SJCRH30 (cell line): ENCODE results near the gene TTLL4. TPM values are rescaled to one million over a fixed set of nuclear protein-coding genes. Genes with fewer than 3 reads are reported as not detected.
A peak's percentile ranks its signal among the peaks of the same experiment; 100 is the strongest.
"Not testable (repeated sequence)": the region's sequence is repeated elsewhere in the genome, so short reads cannot be mapped to it uniquely, and the experiment has no call there.

Experiments used
- DNase-seq, 2 experiments: peaks; one replicate each; pipeline ENCODE4 v3.0.0-alpha.2; 2015 to 2020
- H3K27ac ChIP-seq: fragments of 250-450 bp; sonication (Bioruptor Pico); 2 replicates; pipeline ENCODE4 v1.5.1; 2020; ENCODE audit warnings: mild to moderate bottlenecking, moderate library complexity
- H3K27me3 ChIP-seq: fragments of 250-450 bp; sonication (Bioruptor Pico); 2 replicates; pipeline ENCODE4 v1.5.1; 2020; ENCODE audit warnings: mild to moderate bottlenecking, moderate library complexity
- H3K36me3 ChIP-seq: fragments of 250-450 bp; sonication (Bioruptor Pico); 2 replicates; pipeline ENCODE4 v1.5.1; 2020; ENCODE audit warnings: mild to moderate bottlenecking, moderate library complexity
- H3K4me1 ChIP-seq: fragments of 250-450 bp; sonication (Bioruptor Pico); 2 replicates; pipeline ENCODE4 v1.5.1; 2020; ENCODE audit warnings: mild to moderate bottlenecking, moderate library complexity
- H3K4me3 ChIP-seq: fragments of 250-450 bp; sonication (Bioruptor Pico); 2 replicates; pipeline ENCODE4 v1.5.1; 2020; ENCODE audit warnings: mild to moderate bottlenecking, moderate library complexity
- H3K9me3 ChIP-seq: fragments of 250-450 bp; sonication (Bioruptor Pico); replicated peaks from 2 replicates; pipeline ENCODE4 v1.5.1; 2020; ENCODE audit warnings: mild to moderate bottlenecking, moderate library complexity
- total RNA-seq: library from RNA; depleted of rRNA; stranded (reverse); fragments of >200 nt; shearing (Covaris generic); gene quantifications from 2 replicates; pipeline ENCODE4 v1.2.3, GENCODE V29; 2014

The TTLL4 gene
- total RNA-seq, 1 experiment from 2014 or later = 60.8 TPM

GRCh38 chr2:218745559-218746469 is 35.2 kb downstream of the TTLL4 start:
- H3K27ac ChIP-seq = peak overlapping the region; percentile 67
- peaks cover 19% of the 10 kb centered on the region for H3K4me1 ChIP-seq
- peak; percentile 87 to 96 for DNase-seq
- H3K9me3 ChIP-seq = no peaks in the 10 kb centered on the region
- H3K36me3 ChIP-seq = peaks cover 74% of the 10 kb centered on the region
- no peaks in the 10 kb centered on the region for H3K27me3 ChIP-seq
- no peak overlapping the region for H3K4me3 ChIP-seq

GRCh38 chr2:218746470-218746795 is 35.8 kb downstream of the TTLL4 start:
- Histone ChIP-seq H3K9me3 (no peaks in the 10 kb centered on the region), H3K36me3 (peaks cover 71% of the 10 kb centered on the region), H3K4me3 (no peak overlapping the region), H3K27ac (peak overlapping the region; percentile 67), H3K27me3 (no peaks in the 10 kb centered on the region), H3K4me1 (peaks cover 19% of the 10 kb centered on the region)
- no peak for DNase-seq

- H3K36me3 ChIP-seq = peaks cover 71% of the 10 kb centered on the region
- H3K4me1 ChIP-seq = peaks cover 19% of the 10 kb centered on the region
- H3K4me3 ChIP-seq = no peak overlapping the region
- no peaks in the 10 kb centered on the region for H3K27me3 ChIP-seq
- DNase-seq = no peak
- H3K27ac ChIP-seq = no peak overlapping the region
- no peaks in the 10 kb centered on the region for H3K9me3 ChIP-seq
These were observed 36.3 kb downstream of the TTLL4 start for GRCh38 chr2:218746960-218747359.

- peaks cover 76% of the 10 kb centered on the region for H3K36me3 ChIP-seq
- H3K9me3 ChIP-seq = no peaks in the 10 kb centered on the region
- DNase-seq = no peak
- no peak overlapping the region for H3K4me3 ChIP-seq
- peaks cover 19% of the 10 kb centered on the region for H3K4me1 ChIP-seq
- no peaks in the 10 kb centered on the region for H3K27me3 ChIP-seq
- no peak overlapping the region for H3K27ac ChIP-seq
These were observed 38.3 kb downstream of the TTLL4 start for GRCh38 chr2:218748741-218749441.

GRCh38 chr2:218754201-218754600 is 43.6 kb downstream of the TTLL4 start:
- Histone ChIP-seq H3K4me1 (no peaks in the 10 kb centered on the region), H3K9me3 (no peaks in the 10 kb centered on the region), H3K36me3 (peaks cover 68% of the 10 kb centered on the region), H3K27ac (no peak overlapping the region), H3K27me3 (no peaks in the 10 kb centered on the region), H3K4me3 (no peak overlapping the region)
- DNase-seq = no peak

GRCh38 chr2:218754781-218755180 is 44.1 kb downstream of the TTLL4 start:
- H3K4me1 ChIP-seq = no peaks in the 10 kb centered on the region
- no peak overlapping the region for H3K4me3 ChIP-seq
- H3K27me3 ChIP-seq = no peaks in the 10 kb centered on the region
- H3K9me3 ChIP-seq = no peaks in the 10 kb centered on the region
- no peak overlapping the region for H3K27ac ChIP-seq
- DNase-seq = no peak
- H3K36me3 ChIP-seq = peaks cover 64% of the 10 kb centered on the region

GRCh38 chr2:218755198-218755566 is 44.5 kb downstream of the TTLL4 start:
- Histone ChIP-seq H3K27me3 (no peaks in the 10 kb centered on the region), H3K9me3 (no peaks in the 10 kb centered on the region), H3K4me3 (no peak overlapping the region), H3K36me3 (peaks cover 60% of the 10 kb centered on the region), H3K27ac (no peak overlapping the region), H3K4me1 (no peaks in the 10 kb centered on the region)
- no peak for DNase-seq

GRCh38 chr2:218755567-218756404 is 45.2 kb downstream of the TTLL4 start:
- Histone ChIP-seq H3K36me3 (peaks cover 54% of the 10 kb centered on the region), H3K4me3 (no peak overlapping the region), H3K27me3 (no peaks in the 10 kb centered on the region), H3K9me3 (no peaks in the 10 kb centered on the region), H3K4me1 (no peaks in the 10 kb centered on the region), H3K27ac (no peak overlapping the region)
- DNase-seq = no peak

- no peak overlapping the region for H3K4me3 ChIP-seq
- H3K9me3 ChIP-seq = no peaks in the 10 kb centered on the region
- H3K36me3 ChIP-seq = peaks cover 48% of the 10 kb centered on the region
- H3K27ac ChIP-seq = no peak overlapping the region
- DNase-seq = no peak
- H3K4me1 ChIP-seq = no peaks in the 10 kb centered on the region
- H3K27me3 ChIP-seq = no peaks in the 10 kb centered on the region
These were observed 46.2 kb downstream of the TTLL4 start for GRCh38 chr2:218756599-218757377.

- Histone ChIP-seq H3K4me3 (no peak overlapping the region), H3K36me3 (peaks cover 15% of the 10 kb centered on the region; the same call in 1 of the 2 replicates), H3K4me1 (no peaks in the 10 kb centered on the region), H3K27me3 (no peaks in the 10 kb centered on the region), H3K27ac (no peak overlapping the region), H3K9me3 (no peaks in the 10 kb centered on the region)
- DNase-seq = no peak
These were observed 51.2 kb downstream of the TTLL4 start for GRCh38 chr2:218761795-218762194.

- H3K4me3 ChIP-seq, H3K36me3 ChIP-seq, H3K27ac ChIP-seq, H3K4me1 ChIP-seq, H3K9me3 ChIP-seq, DNase-seq, H3K27me3 ChIP-seq: not testable (repeated sequence)
These were observed 62.1 kb downstream of the TTLL4 start for GRCh38 chr2:218772759-218773158.

GRCh38 chr2:218773881-218774280 is 63.2 kb downstream of the TTLL4 start:
- no peaks in the 10 kb centered on the region for H3K9me3 ChIP-seq
- H3K27ac ChIP-seq = no peak overlapping the region
- H3K4me1 ChIP-seq = no peaks in the 10 kb centered on the region
- H3K4me3 ChIP-seq = no peak overlapping the region
- H3K27me3 ChIP-seq = no peaks in the 10 kb centered on the region
- no peaks in the 10 kb centered on the region for H3K36me3 ChIP-seq
- DNase-seq = no peak

- DNase-seq = no peak
- no peaks in the 10 kb centered on the region for H3K9me3 ChIP-seq
- H3K27ac ChIP-seq = no peak overlapping the region
- H3K27me3 ChIP-seq = no peaks in the 10 kb centered on the region
- no peaks in the 10 kb centered on the region for H3K4me1 ChIP-seq
- H3K4me3 ChIP-seq = no peak overlapping the region
- no peaks in the 10 kb centered on the region for H3K36me3 ChIP-seq
These were observed 65.9 kb downstream of the TTLL4 start for GRCh38 chr2:218776488-218776887.

- no peaks in the 10 kb centered on the region for H3K4me1 ChIP-seq
- no peaks in the 10 kb centered on the region for H3K9me3 ChIP-seq
- no peaks in the 10 kb centered on the region for H3K27me3 ChIP-seq
- H3K27ac ChIP-seq = no peak overlapping the region
- H3K36me3 ChIP-seq = no peaks in the 10 kb centered on the region
- H3K4me3 ChIP-seq = no peak overlapping the region
- peak; percentile 6 to 11 for DNase-seq
These were observed 66.8 kb downstream of the TTLL4 start for GRCh38 chr2:218777276-218777990.
